ENCODE results near the gene GALNT9.
"Not testable (repeated sequence)": the region's sequence is repeated elsewhere in the genome, so short reads cannot be mapped to it uniquely, and the experiment has no call there.

GALNT9 gene

GRCh38 chr12:132199526-132200319, 129.7 kb downstream of the GALNT9 start:
- DNase-seq (ENCODE audit: low read depth in 2 of 2): no peak

GRCh38 chr12:132199101-132199500, 130.3 kb downstream of the GALNT9 start:
- no peak for DNase-seq (ENCODE audit: low read depth in 2 of 2)

GRCh38 chr12:132197581-132198354, 131.6 kb downstream of the GALNT9 start:
- DNase-seq (ENCODE audit: low read depth in 2 of 2): no peak

- no peak for DNase-seq (ENCODE audit: low read depth in 2 of 2)
Observed at GRCh38 chr12:132196873-132197390, 132.5 kb downstream of the GALNT9 start.

- DNase-seq (ENCODE audit: low read depth in 2 of 2): no peak
Observed at GRCh38 chr12:132196038-132196872, 133.1 kb downstream of the GALNT9 start.

- not testable (repeated sequence) for DNase-seq (ENCODE audit: low read depth in 2 of 2)
Observed at GRCh38 chr12:132195242-132195641, 134.1 kb downstream of the GALNT9 start.

- no peak for DNase-seq (ENCODE audit: low read depth in 2 of 2)
Observed at GRCh38 chr12:132194556-132194955, 134.8 kb downstream of the GALNT9 start.

- DNase-seq (ENCODE audit: low read depth in 2 of 2): no peak
Observed at GRCh38 chr12:132194056-132194455, 135.3 kb downstream of the GALNT9 start.

GRCh38 chr12:132191715-132192553, 137.5 kb downstream of the GALNT9 start:
- no peak for DNase-seq (ENCODE audit: low read depth in 2 of 2)

- no peak for DNase-seq (ENCODE audit: low read depth in 2 of 2)
Observed at GRCh38 chr12:132190834-132191500, 138.4 kb downstream of the GALNT9 start.

- DNase-seq (ENCODE audit: low read depth in 2 of 2): no peak
Observed at GRCh38 chr12:132190012-132190755, 139.2 kb downstream of the GALNT9 start.

GRCh38 chr12:132189378-132190011, 139.9 kb downstream of the GALNT9 start:
- peak; percentile 91 to 95 for DNase-seq (ENCODE audit: low read depth in 2 of 2)

GRCh38 chr12:132188916-132189325, 140.5 kb downstream of the GALNT9 start:
- DNase-seq (ENCODE audit: low read depth in 2 of 2): no peak

GRCh38 chr12:132188451-132188901, 140.9 kb downstream of the GALNT9 start:
- DNase-seq (ENCODE audit: low read depth in 2 of 2): no peak

- no peak for DNase-seq (ENCODE audit: low read depth in 2 of 2)
Observed at GRCh38 chr12:132187646-132188450, 141.5 kb downstream of the GALNT9 start.

- DNase-seq (ENCODE audit: low read depth in 2 of 2): no peak
Observed at GRCh38 chr12:132186857-132187620, 142.3 kb downstream of the GALNT9 start.

- no peak for DNase-seq (ENCODE audit: low read depth in 2 of 2)
Observed at GRCh38 chr12:132186208-132186856, 143.1 kb downstream of the GALNT9 start.
